Uterus (tissue), 4 donors: ENCODE results near the gene FAM180A. TPM values are rescaled to one million over a fixed set of nuclear protein-coding genes. Genes with fewer than 3 reads are reported as not detected.

ENCODE experiments used
- DNase-seq, 2 donors: peaks; one replicate each; pipeline ENCODE4 v3.0.0-alpha.2; 2019 to 2020
- H3K27ac ChIP-seq, 2 donors: fragments of 200-600 bp; sonication (generic); 1 replicate in 1 of 2; 2 replicates in 1 of 2; pipeline ENCODE4 v1.5.1; 2016 to 2018
- H3K27me3 ChIP-seq, 2 donors: fragments of 200-600 bp; sonication (generic); one replicate each; pipeline ENCODE4 v1.5.1; 2018 to 2019; ENCODE audit warnings: control low read depth in 1 of 2
- H3K36me3 ChIP-seq, 2 donors: fragments of 200-600 bp; sonication (generic); one replicate each; pipeline ENCODE4 v1.5.1; 2019; ENCODE audit warnings: control low read depth in 1 of 2
- H3K4me1 ChIP-seq, 2 donors: fragments of 200-600 bp; sonication (generic); one replicate each; pipeline ENCODE4 v1.5.1; 2018 to 2019; ENCODE audit warnings: control low read depth in 1 of 2
- H3K4me3 ChIP-seq, 2 donors: fragments of 200-600 bp; sonication (generic); 1 replicate in 1 of 2; 2 replicates in 1 of 2; pipeline ENCODE4 v1.5.1; 2018 to 2019; ENCODE audit warnings: mild to moderate bottlenecking in 1 of 2
- H3K9me3 ChIP-seq, 2 donors: fragments of 200-600 bp; sonication (generic); one replicate each; pipeline ENCODE4 v1.5.1; 2019; ENCODE audit warnings: control low read depth in 1 of 2
- POLR2A ChIP-seq, 2 donors: fragments of 450-650 bp; IDR thresholded peaks; one replicate each; pipeline ENCODE4 v1.6.1; 2016; ENCODE audit warnings: antibody characterized with exemption in 2 of 2, mild to moderate bottlenecking in 1 of 2, moderate library complexity in 1 of 2
- intact Hi-C: fragments of 100-400 bp; cut with DNase I; formaldehyde crosslinking; loops from one replicate; pipeline ENCODE4 v1.15.1; 2023; ENCODE audit warnings: low total_unique reads
- total RNA-seq, 4 donors: library from RNA; depleted of rRNA in 3 of 4; stranded (reverse); fragments of >200 nt in 3 of 4; gene quantifications; one replicate each; pipeline versions ENCODE4 v1.1.0 to v1.2.4, GENCODE V29; 2014 to 2023
- TF ChIP-seq, protein P1 (sequence below), 4 experiments: fragments of 200-600 bp in 2 of 4; fragments of 450-650 bp in 2 of 4; sonication (generic) in 2 of 4; IDR thresholded peaks; one replicate each; pipeline ENCODE4 v1.5.1; 2016 to 2019; ENCODE audit warnings: antibody characterized with exemption in 4 of 4, mild to moderate bottlenecking in 2 of 4, moderate library complexity in 1 of 4
- donor health status: DM: yes; HTN: yes; CAD: no.

Gene FAM180A
- total RNA-seq, 4 donors from 2014 or later, result 0.51 to 12.6 (median 6.3) TPM; not detected in 1

DNA sequence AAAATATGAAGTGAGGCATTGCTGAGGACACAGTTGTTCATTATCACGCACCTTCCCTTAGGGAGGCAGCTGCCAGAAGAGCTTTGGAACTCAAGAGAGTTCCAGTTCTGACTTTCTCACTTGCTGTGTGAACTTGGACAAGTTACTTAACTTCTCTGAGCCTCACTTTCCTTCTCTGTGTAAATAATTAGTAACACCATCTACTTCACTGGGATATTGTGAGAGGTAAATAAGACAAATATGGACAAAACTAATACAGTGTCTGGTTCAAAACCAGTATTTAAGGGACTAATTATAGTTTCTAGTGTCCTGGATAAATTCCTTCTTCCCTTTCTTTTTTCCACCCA lies 14.3 kb downstream of the FAM180A start:
- Histone ChIP-seq H3K27ac (no peak overlapping the region), H3K36me3 (no peaks in the 10 kb centered on the region), H3K4me3 (no peak overlapping the region), H3K4me1 (no peaks in the 10 kb centered on the region), H3K27me3 (no peaks in the 10 kb centered on the region), H3K9me3 (no peaks in the 10 kb centered on the region)
- TF ChIP-seq POLR2A (IDR thresholded peaks at IDR 0.05), result no peak
- TF ChIP-seq, protein P1, sequence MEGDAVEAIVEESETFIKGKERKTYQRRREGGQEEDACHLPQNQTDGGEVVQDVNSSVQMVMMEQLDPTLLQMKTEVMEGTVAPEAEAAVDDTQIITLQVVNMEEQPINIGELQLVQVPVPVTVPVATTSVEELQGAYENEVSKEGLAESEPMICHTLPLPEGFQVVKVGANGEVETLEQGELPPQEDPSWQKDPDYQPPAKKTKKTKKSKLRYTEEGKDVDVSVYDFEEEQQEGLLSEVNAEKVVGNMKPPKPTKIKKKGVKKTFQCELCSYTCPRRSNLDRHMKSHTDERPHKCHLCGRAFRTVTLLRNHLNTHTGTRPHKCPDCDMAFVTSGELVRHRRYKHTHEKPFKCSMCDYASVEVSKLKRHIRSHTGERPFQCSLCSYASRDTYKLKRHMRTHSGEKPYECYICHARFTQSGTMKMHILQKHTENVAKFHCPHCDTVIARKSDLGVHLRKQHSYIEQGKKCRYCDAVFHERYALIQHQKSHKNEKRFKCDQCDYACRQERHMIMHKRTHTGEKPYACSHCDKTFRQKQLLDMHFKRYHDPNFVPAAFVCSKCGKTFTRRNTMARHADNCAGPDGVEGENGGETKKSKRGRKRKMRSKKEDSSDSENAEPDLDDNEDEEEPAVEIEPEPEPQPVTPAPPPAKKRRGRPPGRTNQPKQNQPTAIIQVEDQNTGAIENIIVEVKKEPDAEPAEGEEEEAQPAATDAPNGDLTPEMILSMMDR (IDR thresholded peaks at IDR 0.05), result no peak
- intact Hi-C loops, result no loop called here
- DNase-seq, result no peak

DNA sequence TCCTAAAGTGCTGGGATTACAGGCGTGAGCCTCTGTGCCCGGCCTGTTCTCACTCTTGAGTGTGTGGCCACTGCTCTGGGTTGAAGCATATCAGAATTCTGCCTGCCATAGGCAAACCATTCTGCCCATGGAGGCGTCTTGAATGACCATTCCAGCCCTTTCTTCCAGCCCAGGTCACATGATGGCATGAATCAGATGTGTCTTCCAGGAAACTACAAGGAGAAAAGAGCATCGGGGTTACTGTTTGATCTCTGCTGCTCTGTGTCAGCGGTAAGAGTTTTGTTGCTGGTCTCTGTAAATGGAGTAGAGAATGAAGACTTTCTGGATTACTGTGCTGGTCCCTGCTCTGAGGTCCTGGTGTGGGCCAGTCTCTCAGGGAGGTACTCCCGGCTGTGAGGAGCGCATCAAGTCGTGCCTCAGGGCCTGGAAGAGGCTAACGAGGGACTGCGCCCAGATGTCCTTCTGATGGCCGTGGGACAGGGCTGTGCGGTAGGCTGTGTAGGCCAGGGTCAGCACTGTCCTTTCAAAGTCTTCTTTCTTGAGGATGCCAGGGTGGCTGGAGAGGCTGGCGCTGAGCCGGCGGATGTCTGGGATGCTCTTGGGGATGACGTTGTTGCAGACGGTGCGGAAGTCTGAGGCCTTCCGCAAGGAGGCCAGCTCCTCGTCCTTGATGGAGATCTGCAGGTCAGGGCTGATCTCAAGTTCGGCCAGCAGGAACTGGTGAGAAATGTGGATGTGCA lies 14.8 kb downstream of the FAM180A start:
- no peaks in the 10 kb centered on the region for H3K4me1 ChIP-seq
- H3K27me3 ChIP-seq, result no peaks in the 10 kb centered on the region
- TF ChIP-seq, protein P1 (IDR thresholded peaks at IDR 0.05), result no peak
- no peak for TF ChIP-seq POLR2A (IDR thresholded peaks at IDR 0.05)
- H3K36me3 ChIP-seq, result no peaks in the 10 kb centered on the region
- no peaks in the 10 kb centered on the region for H3K9me3 ChIP-seq
- intact Hi-C loops, result no loop called here
- no peak for DNase-seq
- H3K27ac ChIP-seq, result no peak overlapping the region
- H3K4me3 ChIP-seq, result no peak overlapping the region

DNA sequence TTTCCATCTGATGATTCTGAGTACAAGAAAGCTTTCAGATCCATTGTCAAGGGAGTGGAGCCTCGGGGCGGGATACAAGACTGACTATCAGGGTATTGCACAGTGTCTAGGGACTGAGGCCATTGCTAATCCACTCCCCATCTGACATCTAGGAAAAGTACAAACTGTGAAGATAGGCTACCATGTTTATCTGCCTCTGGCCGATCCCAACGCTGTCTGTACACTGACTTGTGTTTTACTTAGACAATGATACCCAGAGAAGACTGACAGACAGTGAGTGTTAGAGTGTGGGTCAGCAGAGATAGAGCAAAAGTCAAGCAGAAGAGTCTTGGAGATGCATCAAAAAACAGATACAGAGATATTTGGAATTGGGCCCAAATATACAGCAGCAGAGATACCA lies 17.5 kb downstream of the FAM180A start:
- Histone ChIP-seq H3K4me1 (no peaks in the 10 kb centered on the region), H3K4me3 (no peak overlapping the region), H3K27ac (no peak overlapping the region), H3K9me3 (no peaks in the 10 kb centered on the region), H3K36me3 (no peaks in the 10 kb centered on the region), H3K27me3 (no peaks in the 10 kb centered on the region)
- no peak for TF ChIP-seq POLR2A (IDR thresholded peaks at IDR 0.05)
- TF ChIP-seq, protein P1 (IDR thresholded peaks at IDR 0.05), result no peak
- DNase-seq, result no peak
- intact Hi-C loops, result no loop called here

DNA sequence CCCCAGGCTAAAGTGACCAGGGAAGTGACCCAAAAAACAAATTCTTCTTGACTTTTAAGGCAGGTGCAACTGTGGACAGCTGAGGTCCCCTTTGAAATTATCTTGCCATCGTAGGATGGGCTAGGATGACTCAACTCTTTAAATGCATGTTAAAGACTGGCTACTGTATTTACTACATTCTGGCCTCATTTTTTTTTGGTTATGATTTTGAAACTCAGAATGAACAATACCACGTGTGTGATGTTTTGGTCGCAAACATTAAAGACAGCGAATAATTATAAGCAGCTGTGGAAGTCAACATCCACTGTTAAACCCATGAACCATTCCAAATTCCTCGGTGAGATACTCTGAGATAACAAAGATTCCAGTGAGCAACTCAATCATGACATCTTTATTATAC lies 19.4 kb downstream of the FAM180A start:
- no peak for TF ChIP-seq POLR2A (IDR thresholded peaks at IDR 0.05)
- TF ChIP-seq, protein P1 (IDR thresholded peaks at IDR 0.05), result no peak
- no peaks in the 10 kb centered on the region for H3K9me3 ChIP-seq
- H3K27ac ChIP-seq, result no peak overlapping the region
- intact Hi-C loops, result no loop called here
- H3K27me3 ChIP-seq, result no peaks in the 10 kb centered on the region
- H3K4me3 ChIP-seq, result no peak overlapping the region
- no peaks in the 10 kb centered on the region for H3K4me1 ChIP-seq
- no peaks in the 10 kb centered on the region for H3K36me3 ChIP-seq
- DNase-seq, result no peak

DNA sequence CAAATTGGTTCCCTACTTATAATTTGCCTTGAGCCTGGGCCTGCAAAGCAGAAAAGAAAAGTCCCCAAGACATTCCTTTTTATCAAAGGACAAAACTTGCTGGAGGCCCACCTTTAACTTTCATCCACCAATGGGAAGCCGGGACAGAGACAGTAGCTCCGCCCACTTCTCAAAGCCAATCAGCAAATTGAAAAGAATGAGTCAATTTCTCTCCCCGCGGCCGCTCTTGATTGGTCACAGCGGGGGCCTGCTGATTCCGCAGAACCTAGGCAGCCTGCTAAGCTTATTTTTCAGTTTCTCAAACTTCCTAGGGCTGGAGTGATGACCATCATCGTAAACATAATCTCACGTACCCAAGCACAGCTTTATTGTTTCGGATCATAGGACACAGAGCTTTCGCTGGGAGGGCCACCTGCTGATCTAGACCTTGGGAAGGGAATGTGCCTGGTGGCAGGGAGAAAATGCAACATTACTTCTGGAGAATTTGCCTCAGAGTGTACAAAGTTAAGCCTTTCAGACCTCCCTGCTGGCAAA lies 20.4 kb downstream of the FAM180A start, which contains the start of gene SLC13A4:
TSS of gene SLC13A4 (minus strand) at position 51 of the 534 bp plus-strand sequence. CDS start 690 bp downstream, outside the sequence.
- no peak within 1 kb of the TSS for H3K4me3 ChIP-seq
- H3K27me3 ChIP-seq, result no peaks in the 10 kb centered on the region
- TF ChIP-seq, protein P1 (IDR thresholded peaks at IDR 0.05), result no peak
- TF ChIP-seq POLR2A (IDR thresholded peaks at IDR 0.05), result no peak
- no peaks in the 10 kb centered on the region for H3K36me3 ChIP-seq
- H3K4me1 ChIP-seq, result no peaks in the 10 kb centered on the region
- no peak within 1 kb of the TSS for H3K27ac ChIP-seq
- intact Hi-C loops, result no loop called here
- DNase-seq, result no peak
- H3K9me3 ChIP-seq, result no peaks in the 10 kb centered on the region
